Astrocyte (in vitro differentiated cells and primary cell): ENCODE results near the gene SCT. TPM values are rescaled to one million over a fixed set of nuclear protein-coding genes. Genes with fewer than 3 reads are reported as not detected.

Source experiments
- DNase-seq: peaks from one replicate; pipeline ENCODE4 v3.0.0-alpha.2; 2010; ENCODE audit warnings: low read depth
- FAIRE-seq: peaks from 2 replicates; lab custom pipeline; 2011; peaks lifted over from hg19 to GRCh38; lab: Jason Lieb, UNC
- H2AFZ ChIP-seq: 2 replicates; pipeline ENCODE4 v1.6.0; 2012; ENCODE audit warnings: low read depth, low read length, inconsistent platforms
- H3K27ac ChIP-seq: 2 replicates; pipeline ENCODE4 v1.5.1; 2011; ENCODE audit warnings: low read depth, low read length, inconsistent platforms
- H3K27me3 ChIP-seq: 2 replicates; pipeline ENCODE4 v1.6.0; 2011; ENCODE audit warnings: low read length, inconsistent platforms; ENCODE audit not compliant: insufficient read depth
- H3K36me3 ChIP-seq: 2 replicates; pipeline ENCODE4 v1.5.1; 2011; ENCODE audit warnings: low read length, inconsistent platforms; ENCODE audit not compliant: insufficient read depth
- H3K4me1 ChIP-seq: 2 replicates; pipeline ENCODE4 v1.5.1; 2011; ENCODE audit warnings: low read length, inconsistent platforms; ENCODE audit not compliant: insufficient read depth
- H3K4me2 ChIP-seq: 2 replicates; pipeline ENCODE4 v1.6.0; 2012; ENCODE audit warnings: low read length, inconsistent platforms
- H3K4me3 ChIP-seq: 2 replicates; pipeline ENCODE4 v1.5.1; 2011; ENCODE audit warnings: low read depth, mild to moderate bottlenecking, low read length, inconsistent platforms; ENCODE audit not compliant: insufficient read depth
- H3K79me2 ChIP-seq: 2 replicates; pipeline ENCODE4 v1.6.0; 2012; ENCODE audit warnings: mild to moderate bottlenecking, low read length, inconsistent platforms; ENCODE audit not compliant: insufficient read depth
- H3K9ac ChIP-seq: 2 replicates; pipeline ENCODE4 v1.6.0; 2012; ENCODE audit warnings: mild to moderate bottlenecking, low read length, inconsistent platforms
- H3K9me3 ChIP-seq: 2 replicates; pipeline ENCODE4 v1.5.1; 2012; ENCODE audit warnings: low read depth, mild to moderate bottlenecking, low read length, inconsistent platforms; ENCODE audit not compliant: insufficient read depth
- H4K20me1 ChIP-seq: 2 replicates; pipeline ENCODE4 v1.6.0; 2012; ENCODE audit warnings: low read length, inconsistent platforms; ENCODE audit not compliant: insufficient read depth
- H3K27ac Mint-ChIP-seq: one replicate; pipeline ENCODE4 v1.8.0; 2021; ENCODE audit warnings: mild to moderate bottlenecking, mixed read lengths; ENCODE audit not compliant: unreplicated experiment
- H3K27me3 Mint-ChIP-seq: one replicate; pipeline ENCODE4 v1.8.0; 2021; ENCODE audit warnings: low read depth, mixed read lengths; ENCODE audit not compliant: unreplicated experiment
- H3K36me3 Mint-ChIP-seq: one replicate; pipeline ENCODE4 v1.8.0; 2021; ENCODE audit warnings: low read depth, mixed read lengths; ENCODE audit not compliant: unreplicated experiment
- H3K4me1 Mint-ChIP-seq: one replicate; pipeline ENCODE4 v1.8.0; 2021; ENCODE audit warnings: low read depth, mixed read lengths; ENCODE audit not compliant: unreplicated experiment
- H3K4me3 Mint-ChIP-seq: one replicate; pipeline ENCODE4 v1.8.0; 2021; ENCODE audit warnings: mild to moderate bottlenecking, moderate library complexity, mixed read lengths; ENCODE audit not compliant: unreplicated experiment
- H3K9me3 Mint-ChIP-seq: one replicate; pipeline ENCODE4 v1.8.0; 2021; ENCODE audit warnings: mild to moderate bottlenecking, mixed read lengths; ENCODE audit not compliant: unreplicated experiment
- CTCF ChIP-seq: IDR thresholded peaks from 2 replicates; pipeline ENCODE4 v1.5.1; 2011; ENCODE audit warnings: low read depth, mild to moderate bottlenecking, inconsistent platforms, low read length, moderate library complexity; ENCODE audit not compliant: insufficient read depth
- EZH2 ChIP-seq: IDR thresholded peaks from 2 replicates; pipeline ENCODE4 v1.6.1; 2012; ENCODE audit warnings: mild to moderate bottlenecking, low read length, inconsistent platforms; ENCODE audit not compliant: insufficient read depth
- total RNA-seq: library from RNA; stranded (reverse); gene quantifications from 2 replicates; pipeline ENCODE4 v1.2.1, GENCODE V29; 2021

The SCT gene
- total RNA-seq, 1 donor from 2014 or later: 2.0 TPM

GRCh38 chr11:587546-587945 is 39.4 kb downstream of the SCT start:
- peaks cover 67% of the 10 kb centered on the region for H3K79me2 ChIP-seq

GRCh38 chr11:586376-587316 is 40.3 kb downstream of the SCT start:
- Mint-ChIP-seq H3K27ac (peak overlapping the region; percentile 99), H3K4me3 (no peak overlapping the region), H3K4me1 (peaks cover 27% of the 10 kb centered on the region), H3K36me3 (peaks cover 25% of the 10 kb centered on the region), H3K27me3 (no peaks in the 10 kb centered on the region), H3K9me3 (no peaks in the 10 kb centered on the region)
- no peak overlapping the region for H3K4me3 ChIP-seq
- no peaks in the 10 kb centered on the region for H3K27me3 ChIP-seq
- no peak for DNase-seq
- no peak overlapping the region for H3K4me2 ChIP-seq
- TF ChIP-seq EZH2: no peak
- TF ChIP-seq CTCF: no peak
- H3K27ac ChIP-seq: no peak overlapping the region
- H3K4me1 ChIP-seq: peaks cover 11% of the 10 kb centered on the region
- H2AFZ ChIP-seq: no peak overlapping the region
- no peak for FAIRE-seq
- peaks cover 76% of the 10 kb centered on the region for H4K20me1 ChIP-seq
- no peak overlapping the region for H3K9ac ChIP-seq
- H3K9me3 ChIP-seq: no peaks in the 10 kb centered on the region
- H3K79me2 ChIP-seq: peaks cover 73% of the 10 kb centered on the region
- H3K36me3 ChIP-seq: peaks cover 20% of the 10 kb centered on the region

More at GRCh38 chr11:587546-587945, 39.4 kb downstream of the SCT start:
- H3K27ac Mint-ChIP-seq: peak overlapping the region; percentile 99
- H3K9me3 Mint-ChIP-seq: no peaks in the 10 kb centered on the region
- Histone ChIP-seq H3K9ac (peak overlapping the region; percentile 21), H4K20me1 (peaks cover 74% of the 10 kb centered on the region), H3K27me3 (no peaks in the 10 kb centered on the region), H3K4me3 (no peak overlapping the region), H2AFZ (no peak overlapping the region), H3K9me3 (no peaks in the 10 kb centered on the region), H3K36me3 (peaks cover 23% of the 10 kb centered on the region), H3K4me1 (peaks cover 11% of the 10 kb centered on the region), H3K4me2 (peak overlapping the region; percentile 48), H3K27ac (peak overlapping the region; percentile 31)
- no peak overlapping the region for H3K4me3 Mint-ChIP-seq
- TF ChIP-seq EZH2: no peak
- no peak for TF ChIP-seq CTCF
- H3K36me3 Mint-ChIP-seq: peaks cover 29% of the 10 kb centered on the region
- DNase-seq (no peak), FAIRE-seq (no peak)
- no peaks in the 10 kb centered on the region for H3K27me3 Mint-ChIP-seq
- peaks cover 25% of the 10 kb centered on the region for H3K4me1 Mint-ChIP-seq
